Calu3 (cell line): ENCODE data around the gene CREB3L1. TPM values are rescaled to one million over a fixed set of nuclear protein-coding genes. Genes with fewer than 3 reads are reported as not detected.

Experiments used
- BruUV-seq: library from RNA; stranded (reverse); fragments of 400-500 nt; replicated peaks from 2 replicates; lab custom pipeline; 2021; lab: Mats Ljungman, UMichigan
- CTCF ChIA-PET: fragments of 300-600 bp; sonication (Branson Sonifier 250); formaldehyde crosslinking; loops from one replicate; lab custom pipeline; 2022; ENCODE audit warnings: antibody characterized with exemption; lab: Charles Lee
- DNase-seq: peaks from one replicate; pipeline ENCODE4 v3.0.0; 2022
- H3K27ac Mint-ChIP-seq: one replicate; pipeline ENCODE4 v1.8.0; 2022; ENCODE audit warnings: mixed read lengths; ENCODE audit not compliant: unreplicated experiment
- H3K27me3 Mint-ChIP-seq: one replicate; pipeline ENCODE4 v1.8.0; 2022; ENCODE audit warnings: mixed read lengths; ENCODE audit not compliant: unreplicated experiment
- H3K36me3 Mint-ChIP-seq: one replicate; pipeline ENCODE4 v1.8.0; 2022; ENCODE audit warnings: mild to moderate bottlenecking, moderate library complexity, mixed read lengths; ENCODE audit not compliant: insufficient read depth, unreplicated experiment
- H3K4me1 Mint-ChIP-seq: one replicate; pipeline ENCODE4 v1.8.0; 2022; ENCODE audit warnings: mild to moderate bottlenecking, low read depth, mixed read lengths; ENCODE audit not compliant: unreplicated experiment
- H3K4me3 Mint-ChIP-seq: one replicate; pipeline ENCODE4 v1.8.0; 2022; ENCODE audit warnings: mild to moderate bottlenecking, low read depth, moderate library complexity, mixed read lengths; ENCODE audit not compliant: unreplicated experiment
- H3K9me3 Mint-ChIP-seq: one replicate; pipeline ENCODE4 v1.8.0; 2022; ENCODE audit warnings: low read depth, mixed read lengths; ENCODE audit not compliant: unreplicated experiment
- intact Hi-C: fragments of 100-400 bp; cut with micrococcal nuclease; formaldehyde crosslinking; loops from one replicate; pipeline ENCODE4 v1.10.0; 2022; ENCODE audit not compliant: unreplicated experiment
- total RNA-seq: library from RNA; stranded (reverse); gene quantifications from 2 replicates; pipeline ENCODE4 v1.2.3, GENCODE V29; 2022
- TF ChIP-seq, protein P1 (sequence below): fragments of 200-600 bp; IDR thresholded peaks from one replicate; pipeline ENCODE4 v1.8.0; 2022; ENCODE audit warnings: antibody characterized with exemption; ENCODE audit not compliant: unreplicated experiment

Gene CREB3L1
- total RNA-seq, 1 experiment from 2014 or later = not detected

GRCh38 chr11:46332568-46333393, 55.3 kb downstream of the CREB3L1 start:
- intact Hi-C loops = no loop called here
- BruUV-seq = no TSS peak
- TF ChIP-seq, protein P1, sequence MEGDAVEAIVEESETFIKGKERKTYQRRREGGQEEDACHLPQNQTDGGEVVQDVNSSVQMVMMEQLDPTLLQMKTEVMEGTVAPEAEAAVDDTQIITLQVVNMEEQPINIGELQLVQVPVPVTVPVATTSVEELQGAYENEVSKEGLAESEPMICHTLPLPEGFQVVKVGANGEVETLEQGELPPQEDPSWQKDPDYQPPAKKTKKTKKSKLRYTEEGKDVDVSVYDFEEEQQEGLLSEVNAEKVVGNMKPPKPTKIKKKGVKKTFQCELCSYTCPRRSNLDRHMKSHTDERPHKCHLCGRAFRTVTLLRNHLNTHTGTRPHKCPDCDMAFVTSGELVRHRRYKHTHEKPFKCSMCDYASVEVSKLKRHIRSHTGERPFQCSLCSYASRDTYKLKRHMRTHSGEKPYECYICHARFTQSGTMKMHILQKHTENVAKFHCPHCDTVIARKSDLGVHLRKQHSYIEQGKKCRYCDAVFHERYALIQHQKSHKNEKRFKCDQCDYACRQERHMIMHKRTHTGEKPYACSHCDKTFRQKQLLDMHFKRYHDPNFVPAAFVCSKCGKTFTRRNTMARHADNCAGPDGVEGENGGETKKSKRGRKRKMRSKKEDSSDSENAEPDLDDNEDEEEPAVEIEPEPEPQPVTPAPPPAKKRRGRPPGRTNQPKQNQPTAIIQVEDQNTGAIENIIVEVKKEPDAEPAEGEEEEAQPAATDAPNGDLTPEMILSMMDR = no peak
- CTCF ChIA-PET = interaction anchor here (0.6 kb wide), 1 partner anchor 9 kb away, joined by 3 read pairs; no protein-coding TSS in a partner anchor
- no peak overlapping the region for H3K27ac Mint-ChIP-seq
- peak overlapping the region; percentile 39 for H3K4me3 Mint-ChIP-seq
- no peaks in the 10 kb centered on the region for H3K36me3 Mint-ChIP-seq
- peaks cover 7% of the 10 kb centered on the region for H3K4me1 Mint-ChIP-seq
- no peak for DNase-seq
- peaks cover 91% of the 10 kb centered on the region for H3K27me3 Mint-ChIP-seq
- no peaks in the 10 kb centered on the region for H3K9me3 Mint-ChIP-seq

- TF ChIP-seq, protein P1 = no peak
- intact Hi-C loops = no loop called here
- CTCF ChIA-PET = interaction anchor here (0.6 kb wide), 1 partner anchor 9 kb away, joined by 3 read pairs; no protein-coding TSS in a partner anchor
- Mint-ChIP-seq H3K36me3 (no peaks in the 10 kb centered on the region), H3K27me3 (peaks cover 91% of the 10 kb centered on the region), H3K9me3 (no peaks in the 10 kb centered on the region), H3K4me3 (peak overlapping the region; percentile 39), H3K4me1 (peaks cover 7% of the 10 kb centered on the region), H3K27ac (no peak overlapping the region)
- no TSS peak for BruUV-seq
- no peak for DNase-seq
These were observed 56.0 kb downstream of the CREB3L1 start for GRCh38 chr11:46333394-46333947.

- TF ChIP-seq, protein P1 = no peak
- Mint-ChIP-seq H3K36me3 (no peaks in the 10 kb centered on the region), H3K4me3 (no peak overlapping the region), H3K9me3 (no peaks in the 10 kb centered on the region), H3K27me3 (peaks cover 95% of the 10 kb centered on the region), H3K27ac (no peak overlapping the region), H3K4me1 (peaks cover 7% of the 10 kb centered on the region)
- intact Hi-C loops = no loop called here
- CTCF ChIA-PET = no interaction called here
- BruUV-seq = no TSS peak
- no peak for DNase-seq
These were observed 56.7 kb downstream of the CREB3L1 start for GRCh38 chr11:46334211-46334610.

DNA sequence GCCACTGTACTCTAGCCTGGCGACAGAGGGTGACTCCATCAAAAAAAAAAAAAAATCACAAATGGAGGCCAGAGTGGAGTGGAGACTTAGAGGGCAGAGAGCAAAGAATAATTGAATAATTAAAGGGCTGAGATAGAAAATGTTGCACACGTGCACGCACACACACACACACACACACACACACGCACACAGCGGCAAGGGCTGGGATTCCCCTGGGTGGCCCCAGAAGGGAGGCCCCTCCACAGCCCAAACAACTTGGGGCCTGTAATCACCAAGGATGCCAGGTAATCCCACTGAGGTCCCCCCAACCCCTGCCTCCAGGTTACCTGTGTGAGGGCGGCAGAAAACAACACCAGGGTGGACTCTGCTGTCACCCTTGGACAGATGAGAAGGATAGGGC, 57.8 kb downstream of the CREB3L1 start:
- no peak overlapping the region for H3K4me3 Mint-ChIP-seq
- H3K4me1 Mint-ChIP-seq = peaks cover 7% of the 10 kb centered on the region
- no peaks in the 10 kb centered on the region for H3K9me3 Mint-ChIP-seq
- TF ChIP-seq, protein P1 = no peak
- CTCF ChIA-PET = no interaction called here
- peaks cover 95% of the 10 kb centered on the region for H3K27me3 Mint-ChIP-seq
- H3K27ac Mint-ChIP-seq = no peak overlapping the region
- intact Hi-C loops = no loop called here
- no TSS peak for BruUV-seq
- DNase-seq = no peak
- no peaks in the 10 kb centered on the region for H3K36me3 Mint-ChIP-seq
